ENCODE results near the gene PROCA1. TPM values are rescaled to one million over a fixed set of nuclear protein-coding genes. Genes with fewer than 3 reads are reported as not detected.

The PROCA1 gene
- total RNA-seq, 1 donor from 2014 or later: 12.5 TPM

DNA sequence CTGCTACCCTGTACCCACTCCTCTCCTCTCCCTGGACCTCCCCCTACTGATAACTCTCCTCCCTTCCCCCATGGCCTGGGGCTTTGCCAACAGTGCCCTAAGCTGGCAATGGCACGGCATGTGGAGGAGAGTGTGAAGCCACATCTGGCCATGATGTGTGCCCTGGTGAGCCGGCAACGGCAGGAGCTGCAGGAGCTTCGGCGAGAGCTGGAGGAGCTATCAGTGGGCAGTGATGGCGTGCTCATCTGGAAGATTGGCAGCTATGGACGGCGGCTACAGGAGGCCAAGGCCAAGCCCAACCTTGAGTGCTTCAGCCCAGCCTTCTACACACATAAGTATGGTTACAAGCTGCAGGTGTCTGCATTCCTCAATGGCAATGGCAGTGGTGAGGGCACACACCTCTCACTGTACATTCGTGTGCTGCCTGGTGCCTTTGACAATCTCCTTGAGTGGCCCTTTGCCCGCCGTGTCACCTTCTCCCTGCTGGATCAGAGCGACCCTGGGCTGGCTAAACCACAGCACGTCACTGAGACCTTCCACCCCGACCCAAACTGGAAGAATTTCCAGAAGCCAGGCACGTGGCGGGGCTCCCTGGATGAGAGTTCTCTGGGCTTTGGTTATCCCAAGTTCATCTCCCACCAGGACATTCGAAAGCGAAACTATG is 37.3 kb upstream of the PROCA1 start:
- H3K27me3 Mint-ChIP-seq (ENCODE audit: low read depth): peaks cover 9% of the 10 kb centered on the region
- H3K36me3 Mint-ChIP-seq (ENCODE audit: low read depth): peaks cover 16% of the 10 kb centered on the region
- H3K9me3 Mint-ChIP-seq: no peaks in the 10 kb centered on the region
- H3K4me3 Mint-ChIP-seq: peak overlapping the region; percentile 67
- TF ChIP-seq, protein P1, sequence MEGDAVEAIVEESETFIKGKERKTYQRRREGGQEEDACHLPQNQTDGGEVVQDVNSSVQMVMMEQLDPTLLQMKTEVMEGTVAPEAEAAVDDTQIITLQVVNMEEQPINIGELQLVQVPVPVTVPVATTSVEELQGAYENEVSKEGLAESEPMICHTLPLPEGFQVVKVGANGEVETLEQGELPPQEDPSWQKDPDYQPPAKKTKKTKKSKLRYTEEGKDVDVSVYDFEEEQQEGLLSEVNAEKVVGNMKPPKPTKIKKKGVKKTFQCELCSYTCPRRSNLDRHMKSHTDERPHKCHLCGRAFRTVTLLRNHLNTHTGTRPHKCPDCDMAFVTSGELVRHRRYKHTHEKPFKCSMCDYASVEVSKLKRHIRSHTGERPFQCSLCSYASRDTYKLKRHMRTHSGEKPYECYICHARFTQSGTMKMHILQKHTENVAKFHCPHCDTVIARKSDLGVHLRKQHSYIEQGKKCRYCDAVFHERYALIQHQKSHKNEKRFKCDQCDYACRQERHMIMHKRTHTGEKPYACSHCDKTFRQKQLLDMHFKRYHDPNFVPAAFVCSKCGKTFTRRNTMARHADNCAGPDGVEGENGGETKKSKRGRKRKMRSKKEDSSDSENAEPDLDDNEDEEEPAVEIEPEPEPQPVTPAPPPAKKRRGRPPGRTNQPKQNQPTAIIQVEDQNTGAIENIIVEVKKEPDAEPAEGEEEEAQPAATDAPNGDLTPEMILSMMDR (conservative IDR thresholded peaks at IDR 0.05): no peak
- no peak for DNase-seq (ENCODE audit: low read depth, low spot score)
- no peak overlapping the region for H3K27ac Mint-ChIP-seq (ENCODE audit: unreplicated experiment)
- H3K4me1 Mint-ChIP-seq: peaks cover 40% of the 10 kb centered on the region

DNA sequence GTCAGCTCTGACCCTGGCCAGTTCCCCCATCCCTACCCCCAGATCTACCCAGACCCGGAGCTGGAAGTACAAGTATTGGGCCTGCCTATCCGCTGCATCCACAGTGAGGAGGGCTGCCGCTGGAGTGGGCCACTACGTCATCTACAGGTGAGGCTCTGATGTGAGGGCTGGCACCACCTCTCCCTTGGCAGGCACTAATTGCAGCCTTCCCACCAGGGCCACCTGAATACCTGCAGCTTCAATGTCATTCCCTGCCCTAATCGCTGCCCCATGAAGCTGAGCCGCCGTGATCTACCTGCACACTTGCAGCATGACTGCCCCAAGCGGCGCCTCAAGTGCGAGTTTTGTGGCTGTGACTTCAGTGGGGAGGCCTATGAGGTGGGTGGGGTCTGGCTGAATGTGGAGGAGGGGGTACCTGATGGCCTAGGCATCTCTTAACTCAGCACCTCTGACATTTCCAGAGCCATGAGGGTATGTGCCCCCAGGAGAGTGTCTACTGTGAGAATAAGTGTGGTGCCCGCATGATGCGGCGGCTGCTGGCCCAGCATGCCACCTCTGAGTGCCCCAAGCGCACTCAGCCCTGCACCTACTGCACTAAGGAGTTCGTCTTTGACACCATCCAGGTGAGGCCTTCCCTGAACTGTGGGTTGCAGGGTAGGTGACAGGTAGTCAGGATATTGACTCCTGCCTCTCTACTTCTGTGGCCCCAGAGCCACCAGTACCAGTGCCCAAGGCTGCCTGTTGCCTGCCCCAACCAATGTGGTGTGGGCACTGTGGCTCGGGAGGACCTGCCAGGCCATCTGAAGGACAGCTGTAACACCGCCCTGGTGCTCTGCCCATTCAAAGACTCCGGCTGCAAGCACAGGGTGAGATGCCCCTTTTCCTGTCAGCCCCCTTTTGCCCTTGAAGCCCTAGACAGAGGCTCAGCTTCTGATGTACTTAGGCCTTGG is 36.4 kb upstream of the PROCA1 start:
- TF ChIP-seq, protein P1 (conservative IDR thresholded peaks at IDR 0.05): no peak
- DNase-seq (ENCODE audit: low read depth, low spot score): no peak
- Mint-ChIP-seq H3K9me3 (no peaks in the 10 kb centered on the region), H3K27ac (ENCODE audit: unreplicated experiment) (no peak overlapping the region), H3K27me3 (ENCODE audit: low read depth) (peaks cover 10% of the 10 kb centered on the region), H3K4me3 (peak overlapping the region; percentile 67), H3K36me3 (ENCODE audit: low read depth) (peaks cover 16% of the 10 kb centered on the region), H3K4me1 (peaks cover 43% of the 10 kb centered on the region)

DNA sequence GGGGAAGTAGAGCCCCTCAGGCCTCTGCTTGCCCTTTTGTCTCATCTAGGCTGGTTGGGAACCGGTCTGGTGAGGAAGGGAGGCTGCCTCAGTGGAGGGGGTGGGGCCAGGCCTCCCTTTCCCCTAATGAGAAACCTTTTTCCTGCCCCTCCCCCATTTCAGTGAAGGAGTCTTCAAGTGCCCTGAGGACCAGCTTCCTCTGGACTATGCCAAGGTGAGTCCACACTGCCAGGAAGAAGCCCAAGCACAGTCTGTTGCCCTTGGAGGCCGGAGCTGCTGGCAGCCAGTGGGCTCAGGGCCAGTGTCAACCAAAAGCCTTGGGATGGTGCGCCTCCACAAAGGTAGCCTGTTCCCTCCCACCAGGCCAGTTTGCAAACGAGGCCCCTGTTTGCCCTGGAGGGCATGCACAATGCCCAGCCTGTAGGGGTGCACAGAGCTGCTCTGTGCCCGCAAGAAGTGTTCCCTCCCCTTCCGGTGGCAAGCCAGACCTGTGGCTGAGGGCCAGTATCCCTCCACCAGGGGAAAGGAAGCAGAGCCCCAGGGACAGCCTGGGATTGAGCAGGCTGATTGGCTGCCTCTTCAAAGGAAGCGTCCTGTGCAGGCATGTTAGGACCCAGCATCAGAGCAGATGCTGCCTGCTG is 35.5 kb upstream of the PROCA1 start:
- TF ChIP-seq, protein P1 (conservative IDR thresholded peaks at IDR 0.05): no peak
- Mint-ChIP-seq H3K4me1 (peaks cover 43% of the 10 kb centered on the region), H3K27me3 (ENCODE audit: low read depth) (peaks cover 12% of the 10 kb centered on the region), H3K4me3 (peak overlapping the region; percentile 99), H3K9me3 (no peaks in the 10 kb centered on the region), H3K27ac (ENCODE audit: unreplicated experiment) (no peak overlapping the region), H3K36me3 (ENCODE audit: low read depth) (peaks cover 12% of the 10 kb centered on the region)
- no peak for DNase-seq (ENCODE audit: low read depth, low spot score)

DNA sequence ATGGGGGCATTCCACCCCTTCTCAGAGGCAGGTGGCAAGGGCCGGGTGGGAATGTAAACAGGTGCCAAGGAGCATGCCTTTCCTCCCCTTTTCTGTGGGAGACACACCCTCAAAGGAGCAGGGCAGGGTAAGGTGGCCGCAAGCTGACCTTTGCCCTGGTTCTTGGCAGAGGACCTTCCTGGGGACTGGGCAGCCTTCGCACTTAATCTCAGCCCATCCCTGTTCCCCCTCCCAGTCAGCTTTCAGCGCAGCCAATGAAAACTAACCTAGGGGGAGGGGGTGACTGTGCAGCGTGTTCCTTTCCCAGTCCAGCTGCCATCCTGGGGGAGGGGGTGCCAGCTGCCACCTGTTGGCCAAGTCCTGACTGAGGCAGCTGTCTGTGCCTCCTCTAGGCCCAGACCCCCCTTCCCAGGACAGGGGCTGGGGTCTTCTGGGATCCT is 34.9 kb upstream of the PROCA1 start:
- TF ChIP-seq, protein P1 (conservative IDR thresholded peaks at IDR 0.05): no peak
- Mint-ChIP-seq H3K4me3 (peak overlapping the region; percentile 99), H3K4me1 (peaks cover 43% of the 10 kb centered on the region), H3K27ac (ENCODE audit: unreplicated experiment) (no peak overlapping the region), H3K36me3 (ENCODE audit: low read depth) (peaks cover 12% of the 10 kb centered on the region), H3K9me3 (no peaks in the 10 kb centered on the region), H3K27me3 (ENCODE audit: low read depth) (peaks cover 12% of the 10 kb centered on the region)
- DNase-seq (ENCODE audit: low read depth, low spot score): no peak

DNA sequence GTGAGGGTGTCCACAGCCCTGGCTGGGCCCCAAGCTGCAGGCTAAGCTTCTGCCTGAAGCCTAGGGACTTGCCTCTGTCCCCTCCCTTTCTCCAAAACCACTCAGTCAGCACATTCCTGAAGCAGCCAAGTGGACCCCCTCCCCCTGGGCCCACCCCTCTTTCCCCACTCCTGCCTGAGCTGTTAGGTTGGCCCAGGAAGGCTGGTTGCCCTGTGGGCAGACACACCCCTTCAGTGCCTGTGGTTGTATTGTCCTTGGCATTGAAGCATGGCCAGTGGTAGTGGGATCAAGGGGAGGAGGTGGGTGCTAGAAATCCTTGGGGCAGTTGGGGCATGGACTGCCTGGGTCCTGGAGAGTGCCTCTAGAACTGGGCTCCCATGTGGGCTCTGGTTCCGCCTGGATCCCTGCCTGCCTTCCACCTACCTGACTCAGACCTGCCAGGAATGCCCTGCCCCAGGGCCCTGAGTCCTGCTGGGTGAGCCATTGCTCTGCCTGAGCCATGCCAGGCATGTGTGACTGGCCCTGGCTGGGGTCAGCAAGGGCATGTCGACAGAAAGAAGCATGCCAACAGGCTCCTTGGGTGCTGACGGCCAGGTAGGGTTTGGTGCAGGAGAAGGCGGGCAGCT is 34.2 kb upstream of the PROCA1 start:
- Mint-ChIP-seq H3K4me1 (peaks cover 43% of the 10 kb centered on the region), H3K27me3 (ENCODE audit: low read depth) (peaks cover 12% of the 10 kb centered on the region), H3K36me3 (ENCODE audit: low read depth) (peaks cover 12% of the 10 kb centered on the region), H3K9me3 (no peaks in the 10 kb centered on the region), H3K4me3 (peak overlapping the region; percentile 99), H3K27ac (ENCODE audit: unreplicated experiment) (peak overlapping the region; percentile 62)
- no peak for DNase-seq (ENCODE audit: low read depth, low spot score)
- TF ChIP-seq, protein P1 (conservative IDR thresholded peaks at IDR 0.05): no peak
